GM12873 (cell line): ENCODE measurements around the gene PAGE2.

Source experiments
- CTCF ChIP-seq: IDR thresholded peaks from 2 replicates; pipeline ENCODE4 v1.5.1; 2012; ENCODE audit warnings: low read depth, mild to moderate bottlenecking, moderate library complexity, low read length, control low read depth; ENCODE audit not compliant: insufficient read depth; ENCODE audit errors: missing control alignments

PAGE2 gene

GRCh38 chrX:55098691-55099090 lies 9.9 kb downstream of the PAGE2 start:
- no peak for TF ChIP-seq CTCF

GRCh38 chrX:55099162-55099561 lies 10.3 kb downstream of the PAGE2 start:
- no peak for TF ChIP-seq CTCF

- no peak for TF ChIP-seq CTCF
Measured at GRCh38 chrX:55102754-55103153, 13.9 kb downstream of the PAGE2 start.

- TF ChIP-seq CTCF, result no peak
Measured at GRCh38 chrX:55107262-55107661, 18.4 kb downstream of the PAGE2 start.

- TF ChIP-seq CTCF, result no peak
Measured at GRCh38 chrX:55107911-55108310, 19.1 kb downstream of the PAGE2 start.

- no peak for TF ChIP-seq CTCF
Measured at GRCh38 chrX:55109306-55109705, 20.5 kb downstream of the PAGE2 start.

GRCh38 chrX:55111578-55112254 lies 22.9 kb downstream of the PAGE2 start:
- TF ChIP-seq CTCF, result no peak
